ENCODE measurements around the gene XCR1. TPM values are rescaled to one million over a fixed set of nuclear protein-coding genes. Genes with fewer than 3 reads are reported as not detected.

The XCR1 gene
- total RNA-seq, 4 donors from 2014 or later: 0.07 to 0.15 TPM; not detected in 2

GRCh38 chr3:45969953-45970352 is 57.3 kb downstream of the XCR1 start:
- no peak for TF ChIP-seq CTCF (IDR thresholded peaks at IDR 0.05)
- no peak for TF ChIP-seq POLR2A (IDR thresholded peaks at IDR 0.05)
- Histone ChIP-seq H3K27me3 (no peaks in the 10 kb centered on the region), H3K4me1 (peaks cover 0 to 19% of the 10 kb centered on the region in 2 donors), H3K36me3 (no peaks in the 10 kb centered on the region), H3K4me3 (no peak overlapping the region), H3K27ac (peak overlapping the region; percentile 87 to 88), H3K9me3 (no peaks in the 10 kb centered on the region)
- intact Hi-C loops (cut with DNase I; ENCODE audit: low total_unique reads): no loop called here
- DNase-seq: no peak

GRCh38 chr3:45969116-45969515 is 58.2 kb downstream of the XCR1 start:
- Histone ChIP-seq H3K4me1 (peaks cover 0 to 18% of the 10 kb centered on the region in 2 donors), H3K4me3 (no peak overlapping the region), H3K27me3 (no peaks in the 10 kb centered on the region), H3K27ac (peak overlapping the region; percentile 87 to 88), H3K36me3 (no peaks in the 10 kb centered on the region), H3K9me3 (no peaks in the 10 kb centered on the region)
- no peak for DNase-seq
- intact Hi-C loops (cut with DNase I; ENCODE audit: low total_unique reads): no loop called here
- no peak for TF ChIP-seq POLR2A (IDR thresholded peaks at IDR 0.05)
- no peak for TF ChIP-seq CTCF (IDR thresholded peaks at IDR 0.05)

GRCh38 chr3:45968706-45969105 is 58.6 kb downstream of the XCR1 start:
- no peak for TF ChIP-seq CTCF (IDR thresholded peaks at IDR 0.05)
- TF ChIP-seq POLR2A (IDR thresholded peaks at IDR 0.05): no peak
- no peaks in the 10 kb centered on the region for H3K36me3 ChIP-seq
- H3K4me3 ChIP-seq: no peak overlapping the region
- intact Hi-C loops (cut with DNase I; ENCODE audit: low total_unique reads): no loop called here
- peaks cover 0 to 14% of the 10 kb centered on the region in 2 donors for H3K4me1 ChIP-seq
- no peaks in the 10 kb centered on the region for H3K9me3 ChIP-seq
- H3K27ac ChIP-seq: peak overlapping the region; percentile 87 to 88
- H3K27me3 ChIP-seq: no peaks in the 10 kb centered on the region
- peak in 1 of 2 donors; percentile 57 for DNase-seq

GRCh38 chr3:45968149-45968548 is 59.1 kb downstream of the XCR1 start:
- Histone ChIP-seq H3K27ac (peak overlapping the region; percentile 87 to 88), H3K36me3 (no peaks in the 10 kb centered on the region), H3K9me3 (no peaks in the 10 kb centered on the region), H3K27me3 (no peaks in the 10 kb centered on the region), H3K4me1 (peaks cover 0 to 13% of the 10 kb centered on the region in 2 donors), H3K4me3 (no peak overlapping the region)
- DNase-seq: no peak
- intact Hi-C loops (cut with DNase I; ENCODE audit: low total_unique reads): no loop called here
- no peak for TF ChIP-seq POLR2A (IDR thresholded peaks at IDR 0.05)
- TF ChIP-seq CTCF (IDR thresholded peaks at IDR 0.05): no peak

- peak overlapping the region; percentile 87 to 88 for H3K27ac ChIP-seq
- no peaks in the 10 kb centered on the region for H3K36me3 ChIP-seq
- H3K27me3 ChIP-seq: no peaks in the 10 kb centered on the region
- peaks cover 0 to 13% of the 10 kb centered on the region in 2 donors for H3K4me1 ChIP-seq
- H3K4me3 ChIP-seq: no peak overlapping the region
- intact Hi-C loops (cut with DNase I; ENCODE audit: low total_unique reads): no loop called here
- no peak for DNase-seq
- no peak for TF ChIP-seq CTCF (IDR thresholded peaks at IDR 0.05)
- TF ChIP-seq POLR2A (IDR thresholded peaks at IDR 0.05): no peak
- no peaks in the 10 kb centered on the region for H3K9me3 ChIP-seq
Measured at GRCh38 chr3:45967724-45968123, 59.6 kb downstream of the XCR1 start.

Other genes starting within 250 kb of the XCR1 start
- gene SLC6A20, start 230.9 kb downstream of the XCR1 start, total RNA-seq: 1 to 10 TPM in 1 of 4 donors, not detected in 3; 2.6 TPM
- gene LZTFL1, start 185.4 kb downstream of the XCR1 start, total RNA-seq: 10 to 100 TPM; 13.8 to 44.5 (median 21.0) TPM
- under 1 TPM in 1 of 4 donors, not detected in 3; 0.14 TPM for gene CCR9, start 140.9 kb downstream of the XCR1 start, total RNA-seq
- 1 to 10 TPM in 1 of 4 donors, under 1 TPM in 2, not detected in 1; 0.48 to 8.7 (median 0.76) TPM for gene CXCR6, start 84.0 kb downstream of the XCR1 start, total RNA-seq
- 10 to 100 TPM; 16.5 to 74.4 (median 27.8) TPM for gene FYCO1, start 31.7 kb downstream of the XCR1 start, total RNA-seq
- 1 to 10 TPM in 3 of 4 donors, under 1 TPM in 1; 0.77 to 9.1 (median 4.3) TPM for gene CCR1, start 180.8 kb upstream of the XCR1 start, total RNA-seq
- gene CCR3, start 215.0 kb upstream of the XCR1 start, total RNA-seq: not detected